Stimulated activated CD4-positive, alpha-beta T cell treated with anti-CD3 and anti-CD28 coated beads, Interleukin-2, amount 100 ng/mL, for 24 hours (primary cell): Measurements from ENCODE around the gene PLA2G4A.

Source experiments
- DNase-seq, 2 donors: peaks; one replicate each; pipeline ENCODE4 v3.0.0-alpha.2; 2020

PLA2G4A gene

DNA sequence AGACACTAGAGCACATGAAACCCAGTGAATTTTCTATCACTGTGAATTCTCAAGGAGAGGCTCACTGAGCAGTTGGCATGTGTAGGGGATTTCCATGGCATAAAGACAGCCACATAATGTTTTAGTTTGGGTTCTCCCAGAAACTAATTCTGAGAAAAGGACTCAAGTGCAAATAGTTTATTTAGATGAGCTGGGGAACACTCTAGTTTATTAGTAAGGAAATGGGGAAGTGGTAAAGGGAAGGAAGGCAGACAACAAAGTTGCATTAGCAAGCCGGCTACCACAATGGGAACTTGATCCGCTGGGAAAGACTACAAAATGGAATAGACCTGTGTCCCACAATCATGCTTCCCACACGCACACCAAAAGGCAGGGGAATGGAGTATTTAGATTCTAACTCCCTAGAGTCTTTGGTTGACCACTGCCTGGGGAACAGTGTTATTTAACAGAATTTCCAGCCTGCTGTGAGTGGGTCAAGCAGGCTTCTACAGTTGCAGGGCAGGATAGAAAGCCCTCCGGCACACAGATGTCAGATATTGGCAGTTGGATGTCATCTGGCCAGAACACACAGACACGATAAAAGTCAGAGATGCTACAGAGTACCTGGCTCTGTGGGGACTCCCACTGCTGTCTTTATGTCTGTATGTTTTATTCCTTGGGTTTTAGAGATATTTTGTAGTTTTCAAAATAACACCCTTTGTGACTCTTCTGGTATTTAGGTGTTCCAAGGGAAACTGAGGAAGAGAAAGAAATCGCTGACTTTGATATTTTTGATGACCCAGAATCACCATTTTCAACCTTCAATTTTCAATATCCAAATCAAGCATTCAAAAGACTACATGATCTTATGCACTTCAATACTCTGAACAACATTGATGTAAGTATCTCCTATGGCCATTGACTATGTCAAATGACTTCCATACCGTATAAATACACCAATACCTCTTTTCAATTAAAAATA is 150.1 kb downstream of the PLA2G4A start:
- DNase-seq = no peak

DNA sequence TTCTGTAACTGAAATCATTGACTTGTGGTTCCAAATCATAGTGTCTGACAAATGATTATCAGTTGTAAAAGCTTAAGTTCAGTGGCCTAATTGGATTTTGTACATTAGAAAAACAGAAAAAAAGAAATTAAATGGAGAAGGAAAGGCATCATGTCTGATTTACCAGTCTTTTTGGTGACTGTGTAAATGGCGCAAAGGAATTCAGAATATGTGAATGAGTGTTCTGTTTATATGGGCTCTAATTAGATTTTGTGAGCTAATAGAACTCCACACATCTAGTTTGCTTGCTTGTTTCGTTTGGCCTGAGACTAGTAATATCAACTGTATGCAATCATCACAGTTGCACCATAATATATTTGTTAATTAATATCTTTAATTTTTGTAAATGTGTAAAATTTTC is 151.7 kb downstream of the PLA2G4A start:
- no peak for DNase-seq

DNA sequence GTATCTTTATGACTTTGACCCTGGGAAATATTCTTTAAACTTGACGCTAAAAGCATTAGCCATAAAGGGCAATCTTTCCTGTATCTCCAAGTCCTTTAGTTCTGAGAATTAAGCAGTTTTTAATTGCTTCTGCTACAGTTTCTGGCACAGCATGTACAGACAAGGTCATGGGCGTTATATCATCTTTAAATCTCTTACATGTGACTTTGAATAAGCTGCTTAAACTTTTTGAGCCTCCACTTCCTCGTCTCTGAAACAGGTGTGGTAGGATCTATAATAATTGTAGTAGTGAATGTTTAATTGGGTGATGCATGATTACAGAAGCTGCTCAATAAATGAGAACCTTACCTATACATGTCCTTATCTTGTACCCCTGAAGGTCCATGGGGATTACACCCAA is 153.4 kb downstream of the PLA2G4A start:
- no peak for DNase-seq

DNA sequence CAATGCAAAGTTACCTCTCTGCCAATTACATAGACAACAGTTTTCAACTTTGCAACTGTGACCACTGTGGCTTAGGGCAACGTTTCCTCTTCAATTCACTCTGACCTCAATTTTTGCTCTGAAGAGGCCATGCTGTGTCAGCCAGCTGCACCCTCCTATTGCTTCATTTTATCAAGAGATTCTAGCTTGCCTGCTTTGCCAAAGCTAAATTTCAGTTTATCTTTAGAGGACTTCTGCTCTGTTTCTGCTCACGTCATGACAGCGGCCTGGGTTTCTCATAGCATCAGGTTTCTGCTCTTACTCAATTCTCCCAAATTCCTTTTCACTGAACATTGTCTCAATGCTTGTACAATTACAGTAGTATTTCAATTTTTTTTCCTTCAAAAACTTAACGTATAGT is 154.6 kb downstream of the PLA2G4A start:
- no peak for DNase-seq

DNA sequence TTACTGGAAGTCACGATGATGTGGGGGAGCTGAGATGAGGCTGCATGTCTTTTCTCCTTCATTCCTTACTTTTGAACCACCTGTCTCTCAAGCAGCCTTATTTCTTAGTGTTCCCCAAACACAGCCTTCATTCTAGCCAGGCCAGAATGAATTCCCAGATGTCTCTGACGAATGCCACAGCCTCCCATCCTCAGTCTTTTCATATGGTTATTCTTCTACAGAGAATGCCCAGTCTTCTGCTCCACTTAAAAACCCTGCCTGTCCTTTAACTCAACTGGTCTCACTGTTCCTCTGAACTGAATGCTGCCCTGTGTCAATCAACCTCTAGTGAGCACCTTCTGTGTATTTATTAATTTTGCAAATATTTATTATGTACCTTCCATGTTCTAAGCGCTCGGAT is 156.2 kb downstream of the PLA2G4A start:
- no peak for DNase-seq

DNA sequence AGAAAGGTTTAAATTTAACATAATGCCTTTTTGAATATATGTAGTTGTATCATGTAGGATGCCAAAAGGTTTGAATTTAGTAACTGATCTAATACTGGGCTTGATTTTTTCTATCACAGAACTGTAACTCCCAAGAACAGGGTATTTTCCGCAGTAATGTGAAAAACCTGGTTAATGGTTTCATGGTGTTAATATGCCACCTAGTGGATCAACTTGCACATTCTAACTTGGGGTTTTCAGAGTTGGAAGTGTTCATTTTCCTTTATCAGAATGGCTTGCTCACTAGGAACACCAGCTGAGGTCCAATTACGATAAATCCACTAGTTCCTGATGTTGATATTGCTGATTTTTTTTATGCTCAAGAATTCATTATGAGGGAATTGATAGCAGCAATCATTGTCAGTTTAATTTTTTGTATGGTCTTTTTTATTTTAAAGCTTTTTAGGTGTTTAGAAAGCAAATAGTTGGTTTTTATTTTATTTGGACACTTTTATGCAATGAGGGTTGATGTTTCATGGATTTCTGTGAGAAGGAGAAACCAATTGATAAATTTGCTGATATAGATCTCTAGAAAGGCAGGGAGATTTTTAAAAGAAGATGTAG is 157.2 kb downstream of the PLA2G4A start:
- DNase-seq = no peak

DNA sequence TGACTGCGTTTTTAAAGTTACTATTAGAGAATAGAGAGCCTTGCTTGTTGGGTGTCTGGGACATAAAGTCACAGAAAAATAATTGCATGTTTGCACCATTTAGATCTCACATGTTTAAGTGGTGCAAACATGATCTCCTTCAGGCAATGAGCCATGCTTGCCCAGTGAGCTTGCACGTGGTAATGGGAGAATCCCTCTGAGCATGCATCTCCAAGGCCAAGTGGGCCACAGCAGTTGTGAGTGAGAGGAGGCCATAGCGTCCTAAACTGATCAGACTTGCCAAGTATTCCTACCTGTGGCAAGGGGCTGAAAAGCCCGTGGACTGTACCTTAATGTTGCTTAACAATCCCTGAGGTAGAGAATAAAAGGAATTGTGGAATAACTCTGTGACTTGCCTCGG is 158.3 kb downstream of the PLA2G4A start:
- no peak for DNase-seq

DNA sequence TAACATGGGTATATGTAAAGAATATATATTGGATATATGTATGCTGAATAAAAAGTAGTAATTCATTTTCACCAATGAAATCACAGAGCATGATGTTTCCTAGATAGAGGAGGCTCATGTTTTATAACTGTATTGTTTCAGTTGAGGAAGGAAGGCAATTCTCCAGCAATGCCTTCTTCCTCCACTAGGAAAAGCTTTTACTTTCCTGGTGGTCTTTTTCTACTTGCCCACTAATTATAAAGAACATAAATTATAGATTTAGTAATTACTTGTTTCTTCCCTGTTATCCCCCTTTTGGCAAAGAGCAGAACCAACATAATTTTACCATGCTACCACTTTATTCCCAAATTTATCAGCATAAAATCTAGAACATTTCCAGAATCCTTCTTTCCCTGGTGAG is 159.0 kb downstream of the PLA2G4A start:
- DNase-seq = no peak

DNA sequence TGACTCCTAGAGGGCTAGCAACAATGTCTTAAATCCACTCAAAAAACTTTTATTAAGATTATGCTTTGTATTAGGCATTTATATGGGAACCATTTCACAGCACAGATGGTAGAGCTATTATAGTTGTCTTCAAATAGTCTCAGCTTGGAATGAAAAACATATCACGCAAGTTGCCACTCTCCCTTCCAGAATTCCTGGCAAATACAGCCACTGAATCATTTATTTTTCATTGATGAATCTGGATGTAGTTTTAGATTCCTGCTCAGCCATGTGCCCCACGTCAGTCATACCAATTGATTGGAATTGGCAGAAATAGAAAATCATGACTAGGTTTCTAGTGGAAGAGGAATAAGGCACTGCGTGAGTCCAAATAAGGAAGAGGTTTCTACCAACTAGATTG is 165.2 kb downstream of the PLA2G4A start:
- DNase-seq = no peak

DNA sequence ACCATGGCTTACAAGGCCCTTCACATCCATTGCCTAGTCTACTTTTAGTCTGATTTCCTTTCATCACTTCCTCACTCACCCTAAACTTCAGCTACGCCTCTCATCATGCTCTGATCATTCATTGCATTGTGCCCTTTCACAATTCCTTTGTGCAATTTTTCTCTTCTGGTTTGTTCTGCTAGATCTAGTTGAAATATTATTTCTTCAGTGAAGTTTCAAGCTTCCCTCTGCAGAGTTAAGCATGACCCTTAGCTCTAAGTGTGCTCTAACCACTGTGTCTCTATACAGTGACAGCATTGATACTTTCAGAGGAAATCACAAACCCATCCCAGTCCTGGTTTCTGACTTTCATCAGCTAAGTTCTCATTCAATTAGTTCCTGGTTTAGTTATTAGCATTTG is 166.1 kb downstream of the PLA2G4A start:
- DNase-seq = no peak

DNA sequence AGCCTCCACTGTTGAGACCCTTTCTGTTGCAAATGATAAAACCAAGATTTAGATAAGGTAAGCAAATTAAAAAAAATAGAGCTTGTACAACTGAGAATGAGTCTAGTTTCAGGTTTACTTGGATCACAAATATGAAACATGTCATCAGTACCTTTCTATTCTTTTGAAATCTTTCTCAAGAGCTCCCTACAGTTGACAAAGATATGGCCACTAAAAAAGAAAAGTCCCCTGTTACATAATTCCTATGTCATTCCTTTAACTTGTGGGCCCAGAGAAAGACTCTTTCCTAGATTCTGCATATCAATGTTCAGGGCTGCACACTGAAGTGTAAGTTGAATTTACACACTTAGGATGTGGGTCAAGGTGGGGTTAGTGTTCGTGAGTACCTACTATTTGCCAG is 168.1 kb downstream of the PLA2G4A start:
- no peak for DNase-seq

DNA sequence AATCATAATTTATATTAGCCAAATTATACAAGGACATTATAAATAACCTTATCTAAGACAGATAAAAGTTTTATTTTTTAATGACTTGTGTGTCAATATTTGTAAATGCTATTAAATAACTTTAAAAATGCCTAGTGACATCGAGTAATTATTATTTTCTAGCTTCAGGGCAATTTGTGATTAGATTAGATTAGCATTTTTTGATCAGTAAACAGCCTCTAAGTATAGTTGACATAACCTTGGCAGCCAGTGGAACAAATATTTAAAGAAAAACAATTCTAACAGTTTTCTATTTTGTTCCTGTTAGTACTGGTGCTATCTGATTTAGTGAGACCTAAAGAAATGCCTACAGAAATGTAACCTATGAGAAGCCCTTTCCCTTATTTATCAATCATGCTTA is 169.1 kb downstream of the PLA2G4A start:
- DNase-seq = no peak

DNA sequence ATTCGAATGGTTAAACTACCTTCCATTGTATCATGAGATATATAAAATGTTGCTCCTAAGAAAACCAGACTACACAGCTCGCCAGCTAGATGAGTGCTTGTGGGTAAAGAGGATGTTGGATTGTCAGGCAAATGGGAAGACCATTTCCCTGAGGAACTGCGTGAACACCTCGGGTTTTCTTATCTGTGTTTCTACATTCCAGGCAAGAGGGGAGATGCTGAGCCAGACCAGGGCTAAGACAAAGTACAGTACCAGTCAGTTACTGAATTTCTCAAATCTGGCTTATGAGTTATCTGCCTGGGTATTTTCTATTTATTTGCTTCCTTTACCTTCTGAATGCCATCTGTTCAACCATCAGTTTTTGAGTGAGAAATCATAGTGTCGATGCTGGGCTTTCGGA is 170.8 kb downstream of the PLA2G4A start:
- no peak for DNase-seq

DNA sequence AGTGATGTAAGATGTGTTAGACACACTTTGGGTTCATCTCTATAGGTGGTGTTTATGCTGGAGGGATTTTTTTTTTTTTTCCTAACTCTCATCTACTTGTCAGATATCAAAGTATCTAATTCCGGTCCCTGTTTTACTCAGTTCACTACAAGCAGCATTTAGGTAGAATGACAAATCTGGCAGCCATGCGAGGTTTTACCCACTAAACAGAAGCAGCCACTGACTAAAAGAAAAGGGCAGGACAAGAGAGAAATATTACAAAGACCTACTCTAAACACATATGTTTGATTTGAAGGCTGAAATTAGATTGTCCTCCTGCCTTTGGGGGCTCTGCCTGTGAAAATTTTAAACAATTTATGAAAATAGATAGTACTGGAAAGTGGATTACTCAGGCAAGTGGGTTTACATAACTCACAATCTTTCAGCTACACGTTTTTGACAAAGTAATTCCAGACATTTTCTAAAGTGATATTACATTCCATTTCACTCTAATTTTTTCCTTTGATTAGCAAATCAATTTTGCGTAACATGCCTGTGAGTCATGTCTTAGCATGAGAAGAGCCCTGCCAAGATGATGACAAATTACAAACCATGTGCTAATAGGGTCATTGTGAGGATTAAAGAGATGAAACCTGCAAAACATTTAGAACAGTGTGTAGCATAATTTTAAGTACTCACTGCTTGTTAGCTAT is 172.6 kb downstream of the PLA2G4A start:
- DNase-seq = no peak

DNA sequence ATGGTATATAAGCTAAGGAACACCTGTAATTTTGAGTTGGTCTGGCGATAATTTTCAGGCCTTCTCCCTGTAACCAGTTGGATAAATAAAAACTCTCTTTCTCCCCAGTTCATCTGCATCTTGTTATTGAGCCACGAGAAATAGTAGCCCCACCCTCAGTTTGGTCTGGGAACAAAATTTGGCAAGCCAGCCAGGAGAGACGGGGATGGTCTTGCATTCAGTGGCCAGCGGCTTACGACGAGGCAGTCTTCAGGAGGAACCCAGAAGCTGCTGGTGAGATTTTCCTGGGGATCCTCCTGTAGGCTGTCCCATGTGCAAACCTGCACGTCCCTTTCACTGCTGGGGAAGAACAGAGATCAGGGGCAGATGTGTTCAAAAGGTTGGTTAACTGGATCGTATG is 174.6 kb downstream of the PLA2G4A start:
- DNase-seq = no peak

DNA sequence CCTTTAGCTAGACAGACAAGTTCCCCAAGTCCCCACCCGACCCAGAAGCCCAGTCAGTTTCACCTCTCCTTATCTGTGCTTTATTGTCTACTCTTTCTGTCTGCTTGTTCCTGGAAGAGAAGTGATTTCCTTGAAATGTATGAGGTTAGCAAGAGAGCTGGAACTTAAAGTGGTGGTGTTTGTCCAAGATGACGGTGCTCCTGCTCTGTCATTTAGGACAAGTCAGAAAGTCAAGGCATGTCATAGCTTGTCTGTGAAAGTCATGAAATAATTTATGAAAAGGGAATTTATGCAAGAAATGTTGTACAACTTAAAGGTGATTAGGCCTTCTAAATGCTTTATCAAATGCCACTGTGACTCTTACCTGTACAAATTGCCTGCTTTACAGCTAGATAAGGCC is 178.1 kb downstream of the PLA2G4A start:
- DNase-seq = no peak

DNA sequence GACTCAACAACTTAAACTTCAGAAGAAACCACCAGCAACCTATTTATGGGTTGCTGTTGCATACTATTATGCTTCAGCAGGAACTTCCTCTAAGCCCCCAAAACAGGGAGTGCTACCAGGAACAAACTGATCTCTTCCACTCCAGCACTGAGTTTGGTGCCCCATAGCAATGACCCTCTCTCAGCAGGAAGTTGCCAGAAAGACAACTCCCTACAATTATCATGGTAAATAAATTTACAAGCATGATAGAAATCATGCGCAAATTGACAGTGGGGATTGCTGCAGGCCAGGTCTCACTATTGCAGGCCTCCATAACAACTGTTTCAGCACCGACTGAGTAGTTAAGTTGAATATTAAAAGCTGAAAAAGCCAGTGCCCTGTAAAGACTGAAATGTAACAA is 180.6 kb downstream of the PLA2G4A start:
- no peak for DNase-seq

DNA sequence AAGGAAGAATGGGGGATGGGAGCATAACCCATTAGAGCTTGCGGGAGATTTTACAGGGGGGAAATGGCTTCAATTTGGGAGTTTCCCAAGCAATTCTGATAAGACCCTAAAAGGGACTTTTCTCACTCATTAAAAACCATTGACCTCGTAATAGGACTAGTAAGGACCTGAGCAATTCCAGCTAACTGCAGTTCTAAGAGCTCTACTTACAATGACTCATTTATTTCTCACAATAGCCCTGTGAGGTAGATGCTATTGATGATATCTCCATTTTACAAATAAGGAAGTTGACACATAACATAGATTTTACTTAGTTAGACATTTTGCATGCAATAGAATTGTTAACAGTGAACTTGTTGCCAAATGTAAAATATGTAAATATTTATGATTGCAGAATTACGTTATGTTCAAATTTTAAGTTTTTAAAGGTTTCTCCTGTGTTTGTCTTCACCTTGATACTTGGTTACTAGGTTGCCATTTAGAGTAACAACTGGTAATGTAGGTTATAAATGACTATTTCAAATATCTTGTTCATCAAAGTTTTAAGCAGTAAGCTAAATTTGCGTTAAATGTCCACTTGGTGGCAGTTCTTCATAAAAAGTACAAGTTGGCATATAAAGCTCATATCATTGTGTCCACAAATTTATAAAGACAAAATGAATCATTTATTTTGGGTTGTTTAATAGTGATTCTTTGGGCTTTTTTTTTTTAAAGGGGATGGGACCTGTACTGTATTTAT is 182.0 kb downstream of the PLA2G4A start:
- DNase-seq = no peak

DNA sequence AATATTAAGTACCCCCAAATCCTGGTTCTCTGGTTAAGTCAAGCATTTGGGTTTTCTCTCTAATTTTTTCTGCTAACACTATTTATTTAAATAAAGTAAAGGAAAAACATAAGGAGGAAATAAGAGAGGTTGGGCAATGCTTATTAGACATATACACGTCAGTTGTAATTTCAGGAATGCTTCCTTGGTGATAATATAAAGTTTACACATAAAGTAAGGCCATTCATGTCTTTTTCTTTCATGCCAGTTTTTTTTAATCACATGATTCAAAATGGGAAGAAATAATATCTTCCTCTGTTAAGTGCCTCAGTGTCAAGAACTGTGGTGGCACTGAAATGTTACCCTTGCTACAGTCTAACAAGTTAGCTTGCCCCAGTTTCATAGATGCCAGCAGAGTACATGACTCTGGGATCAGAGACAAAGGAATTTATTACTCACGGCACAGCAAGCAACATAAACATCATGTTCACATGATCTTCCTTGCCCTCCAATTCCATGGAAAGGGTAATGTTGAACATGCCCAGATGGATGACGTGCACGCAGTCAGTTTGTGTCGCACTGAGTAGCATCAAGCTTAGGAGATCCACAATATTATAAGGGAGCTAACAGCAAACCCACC is 184.9 kb downstream of the PLA2G4A start:
- no peak for DNase-seq

DNA sequence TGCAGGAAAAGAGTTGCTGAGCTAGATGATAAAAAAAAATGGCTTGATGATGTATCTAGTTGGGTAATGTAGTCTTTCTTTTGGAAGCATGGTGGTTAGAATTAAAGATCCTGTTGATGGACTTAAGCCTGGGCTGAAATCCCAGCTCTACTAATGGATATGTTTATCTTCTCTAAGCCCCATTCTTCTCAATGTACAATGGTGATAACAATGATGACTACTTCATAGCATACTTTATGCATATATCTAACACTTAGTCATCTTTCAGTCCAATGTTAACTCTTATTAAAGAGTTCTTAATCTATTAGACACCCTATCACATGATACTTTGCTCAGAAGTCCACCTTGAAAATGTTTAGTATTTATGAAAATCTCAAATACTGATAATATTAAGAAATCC is 189.5 kb downstream of the PLA2G4A start:
- DNase-seq = no peak

DNA sequence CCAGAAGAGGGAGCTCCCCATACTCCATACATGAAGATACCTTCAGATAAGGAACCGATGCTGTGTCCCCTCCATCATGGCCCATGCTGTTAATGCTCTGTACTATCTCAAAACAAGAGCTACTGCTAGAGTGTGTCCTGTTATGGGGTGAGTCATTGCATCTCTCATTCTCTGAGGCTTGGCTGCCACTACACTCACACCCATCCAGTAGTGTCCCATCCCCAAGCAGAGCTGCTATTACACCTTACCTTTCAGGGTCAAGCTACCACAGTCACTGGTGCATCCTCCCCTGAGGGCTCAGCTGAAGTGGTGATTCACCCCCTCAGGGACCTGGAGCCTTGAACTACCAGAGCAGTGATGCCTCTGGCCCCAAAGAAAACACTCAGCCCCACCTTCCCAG is 198.5 kb downstream of the PLA2G4A start:
- DNase-seq = no peak

DNA sequence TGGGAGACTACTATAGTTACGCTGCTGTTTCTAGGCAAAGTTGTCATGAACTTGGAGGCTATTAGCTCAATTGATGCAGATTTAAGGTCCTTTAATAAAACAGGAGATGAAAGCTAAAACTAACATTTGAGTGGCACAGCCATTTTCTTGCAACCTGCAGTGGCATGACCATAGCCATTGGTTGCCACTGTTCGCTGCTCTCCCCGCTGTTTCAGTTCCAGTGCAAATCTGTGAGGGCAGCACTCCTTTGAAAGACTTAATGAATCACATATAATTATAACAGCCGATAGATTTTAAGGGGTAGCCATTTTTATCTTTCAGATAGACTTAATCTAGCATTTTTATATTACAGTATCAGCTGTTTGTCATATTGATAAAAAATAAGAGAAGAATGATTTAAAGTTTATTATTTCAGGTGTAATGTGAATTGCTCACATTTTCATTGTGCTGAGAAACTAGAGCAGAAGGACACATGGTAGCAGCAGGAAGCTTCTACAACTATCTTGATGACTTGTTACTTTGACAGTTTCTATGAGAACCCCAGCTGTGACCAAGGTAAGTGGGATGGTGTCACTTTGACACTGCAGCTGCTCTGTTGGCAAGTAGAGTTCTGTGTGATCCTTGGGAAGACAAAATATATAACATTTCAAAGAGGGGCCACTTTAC is 203.7 kb downstream of the PLA2G4A start:
- no peak for DNase-seq
